H1 (cell line): ENCODE measurements around the gene LMBR1. TPM values are rescaled to one million over a fixed set of nuclear protein-coding genes. Genes with fewer than 3 reads are reported as not detected.

Source experiments
- CTCF ChIA-PET: fragments of 300-600 bp; sonication (Branson Sonifier 250); formaldehyde crosslinking; loops from one replicate; lab custom pipeline; 2021; ENCODE audit not compliant: partially characterized antibody; lab: Charles Lee
- POLR2A ChIA-PET: fragments of 300-600 bp; sonication (Branson Sonifier 250); formaldehyde crosslinking; loops from one replicate; lab custom pipeline; 2021; ENCODE audit warnings: inconsistent platforms; ENCODE audit not compliant: partially characterized antibody; lab: Charles Lee
- DNase-seq, 2 experiments: peaks; one replicate each; pipeline versions ENCODE4 v3.0.0 to v3.0.0-alpha.2; 2010 to 2022; ENCODE audit warnings: low spot score in 2 of 2, low read depth in 1 of 2, mixed read lengths in 1 of 2
- FAIRE-seq: peaks from 2 replicates; lab custom pipeline; 2011; peaks lifted over from hg19 to GRCh38; lab: Jason Lieb, UNC
- H2AFZ ChIP-seq: 2 replicates; pipeline ENCODE4 v1.8.1; 2012; ENCODE audit warnings: low read length, inconsistent platforms
- H2AK5ac ChIP-seq: 2 replicates; pipeline ENCODE4 v1.6.1; 2013; ENCODE audit warnings: low read depth, low read length
- H2BK120ac ChIP-seq: replicated peaks from 2 replicates; pipeline ENCODE3; 2013; ENCODE audit warnings: low read depth, low read length, inconsistent platforms
- H2BK12ac ChIP-seq: 2 replicates; pipeline ENCODE4 v1.6.1; 2013; ENCODE audit warnings: low read depth, low read length
- H2BK15ac ChIP-seq: 2 replicates; pipeline ENCODE4 v1.6.1; 2013; ENCODE audit warnings: low read length
- H2BK20ac ChIP-seq: 2 replicates; pipeline ENCODE4 v1.6.1; 2013; ENCODE audit warnings: low read length
- H2BK5ac ChIP-seq: 2 replicates; pipeline ENCODE4 v1.6.1; 2013; ENCODE audit warnings: low read depth, low read length
- H3K14ac ChIP-seq: 2 replicates; pipeline ENCODE4 v1.6.1; 2013; ENCODE audit warnings: inconsistent platforms; ENCODE audit not compliant: insufficient read length
- H3K18ac ChIP-seq: 2 replicates; pipeline ENCODE4 v1.6.1; 2013; ENCODE audit warnings: low read length; ENCODE audit errors: extremely low read depth
- H3K23ac ChIP-seq: 2 replicates; pipeline ENCODE4 v1.6.1; 2013; ENCODE audit warnings: inconsistent platforms; ENCODE audit not compliant: insufficient read length
- H3K23me2 ChIP-seq: 2 replicates; pipeline ENCODE4 v1.6.1; 2013; ENCODE audit warnings: low read depth, low read length
- H3K27ac ChIP-seq: 2 replicates; pipeline ENCODE4 v1.6.1; 2011; ENCODE audit warnings: low read depth, low read length, inconsistent platforms
- H3K27me3 ChIP-seq, 4 experiments: replicated peaks in 1 of 4; 1 replicate in 1 of 4; 2 replicates in 3 of 4; pipeline versions ENCODE4 v1.6.1 to v1.8.1; 2011 to 2013; ENCODE audit warnings: low read length in 3 of 4, mild to moderate bottlenecking in 3 of 4, inconsistent platforms in 2 of 4, mixed read lengths in 2 of 4, moderate library complexity in 1 of 4; ENCODE audit not compliant: control insufficient read depth in 3 of 4, insufficient read depth in 3 of 4; ENCODE audit errors: extremely low read depth in 1 of 4
- H3K36me3 ChIP-seq, 4 experiments: 2 replicates each; pipeline versions ENCODE4 v1.6.1 to v1.8.1; 2011 to 2013; ENCODE audit warnings: mild to moderate bottlenecking in 4 of 4, low read length in 3 of 4, moderate library complexity in 2 of 4, control low read depth in 1 of 4, inconsistent platforms in 1 of 4; ENCODE audit not compliant: insufficient read depth in 4 of 4, control insufficient read depth in 2 of 4
- H3K4ac ChIP-seq: replicated peaks from 2 replicates; pipeline ENCODE3; 2013; ENCODE audit warnings: low read length, low read depth, mixed read lengths, inconsistent platforms; ENCODE audit not compliant: insufficient read length
- H3K4me1 ChIP-seq, 4 experiments: replicated peaks in 1 of 4; 1 replicate in 1 of 4; 2 replicates in 3 of 4; pipeline versions ENCODE4 v1.6.1 to v1.8.1; 2011 to 2013; ENCODE audit warnings: low read length in 3 of 4, inconsistent platforms in 2 of 4, mixed read lengths in 1 of 4; ENCODE audit not compliant: insufficient read depth in 4 of 4, control insufficient read depth in 3 of 4
- H3K4me2 ChIP-seq, 2 experiments: 2 replicates each; pipeline versions ENCODE4 v1.6.1 to v1.8.1; 2011 to 2013; ENCODE audit warnings: low read depth in 2 of 2, low read length in 2 of 2, control low read depth in 1 of 2, inconsistent platforms in 1 of 2, mild to moderate bottlenecking in 1 of 2; ENCODE audit not compliant: insufficient read depth in 1 of 2
- H3K4me3 ChIP-seq, 4 experiments: fragments of 200-600, 300-600 bp in 1 of 4; sonication (generic), shearing (Covaris generic), sonication (Bioruptor Twin) in 1 of 4; 2 replicates each; pipeline versions ENCODE4 v1.5.1 to v1.8.1; 2011 to 2016; ENCODE audit warnings: low read length in 4 of 4, low read depth in 3 of 4, control low read depth in 2 of 4, inconsistent platforms in 2 of 4, mild to moderate bottlenecking in 2 of 4, mixed read lengths in 1 of 4, moderate library complexity in 1 of 4; ENCODE audit not compliant: insufficient read depth in 2 of 4; ENCODE audit errors: extremely low read depth in 1 of 4
- H3K56ac ChIP-seq: replicated peaks from 2 replicates; pipeline ENCODE3; 2013; ENCODE audit warnings: low read depth, mild to moderate bottlenecking, mixed read lengths, low read length, inconsistent platforms; ENCODE audit not compliant: insufficient read length
- H3K79me1 ChIP-seq: 2 replicates; pipeline ENCODE4 v1.6.1; 2013; ENCODE audit warnings: low read depth, low read length, control low read depth
- H3K79me2 ChIP-seq, 2 experiments: 2 replicates each; pipeline versions ENCODE4 v1.6.1 to v1.8.1; 2012 to 2013; ENCODE audit warnings: low read length in 2 of 2, mild to moderate bottlenecking in 2 of 2, inconsistent platforms in 1 of 2; ENCODE audit not compliant: insufficient read depth in 2 of 2, control insufficient read depth in 1 of 2
- H3K9ac ChIP-seq, 4 experiments: replicated peaks in 1 of 4; 1 replicate in 1 of 4; 2 replicates in 3 of 4; pipeline versions ENCODE4 v1.6.1 to v1.8.1; 2011 to 2013; ENCODE audit warnings: low read depth in 3 of 4, low read length in 3 of 4, control low read depth in 2 of 4, mild to moderate bottlenecking in 2 of 4, moderate library complexity in 2 of 4, inconsistent platforms in 1 of 4; ENCODE audit errors: extremely low read depth in 1 of 4
- H3K9me3 ChIP-seq, 2 experiments: 2 replicates each; pipeline versions ENCODE4 v1.6.1 to v1.8.1; 2012 to 2013; ENCODE audit warnings: mild to moderate bottlenecking in 2 of 2, moderate library complexity in 2 of 2, control low read depth in 1 of 2, inconsistent platforms in 1 of 2, low read depth in 1 of 2, low read length in 1 of 2, mixed read lengths in 1 of 2; ENCODE audit not compliant: insufficient read depth in 2 of 2
- H4K20me1 ChIP-seq, 2 experiments: replicated peaks in 1 of 2; 2 replicates each; pipeline versions ENCODE3 to v1.8.1; 2011 to 2013; ENCODE audit warnings: inconsistent platforms in 2 of 2, low read length in 2 of 2, mild to moderate bottlenecking in 1 of 2; ENCODE audit not compliant: insufficient read depth in 2 of 2, control insufficient read depth in 1 of 2
- H4K5ac ChIP-seq: 2 replicates; pipeline ENCODE4 v1.6.1; 2013; ENCODE audit warnings: low read length, low read depth, mixed read lengths, inconsistent platforms; ENCODE audit not compliant: insufficient read length
- H4K8ac ChIP-seq: 2 replicates; pipeline ENCODE4 v1.8.0; 2013; ENCODE audit warnings: mild to moderate bottlenecking, moderate library complexity, low read length, inconsistent platforms; ENCODE audit not compliant: insufficient read depth; ENCODE audit errors: extremely low read depth
- H4K91ac ChIP-seq: replicated peaks from 2 replicates; pipeline ENCODE3; 2013; ENCODE audit warnings: low read length, mixed read lengths, inconsistent platforms; ENCODE audit not compliant: insufficient read length
- FOSL1 ChIP-seq: IDR thresholded peaks from 2 replicates; pipeline ENCODE4 v1.6.1; 2011; ENCODE audit warnings: mild to moderate bottlenecking, low read depth, low read length, moderate library complexity; ENCODE audit not compliant: insufficient read depth
- POLR2A ChIP-seq, 2 experiments: IDR thresholded peaks; 1 replicate in 1 of 2; 2 replicates in 1 of 2; pipeline ENCODE4 v1.6.1; 2011; ENCODE audit warnings: low read depth in 2 of 2, low read length in 2 of 2, mild to moderate bottlenecking in 2 of 2; ENCODE audit errors: control extremely low read depth in 1 of 2
- SP4 ChIP-seq: IDR thresholded peaks from 2 replicates; pipeline ENCODE4 v1.6.1; 2012; ENCODE audit warnings: low read length, inconsistent platforms
- TEAD4 ChIP-seq: IDR thresholded peaks from 2 replicates; pipeline ENCODE4 v1.6.1; 2012; ENCODE audit warnings: low read depth, low read length, inconsistent platforms, mixed read lengths
- WGBS, 2 experiments: shearing (Covaris generic) in 1 of 2; methylation state at CpG; one replicate each; pipeline versions ENCODE4 v1.1.6 to v1.1.7; 2013 to 2015; ENCODE audit warnings: low lambda C conversion rate in 2 of 2, mixed read lengths in 2 of 2, inconsistent platforms in 1 of 2, low coverage in 1 of 2, missing lambda C conversion rate in 1 of 2; ENCODE audit not compliant: insufficient replicate concordance in 2 of 2, insufficient coverage in 1 of 2, insufficient read length in 1 of 2; ENCODE audit errors: extremely low coverage in 1 of 2, missing lambda C conversion rate in 1 of 2; 5-methylcytosine and 5-hydroxymethylcytosine counted together
- polyA plus RNA-seq, 7 experiments: library from polyadenylated mRNA; depleted of rRNA in 3 of 7; stranded (reverse) in 5 of 7; unstranded in 2 of 7; fragments of >200 nt in 5 of 7; fragments of 200-250 nt in 2 of 7; gene quantifications; 1 replicate in 5 of 7; 2 replicates in 1 of 7; 4 replicates in 1 of 7; pipeline versions ENCODE4 v1.2.1 to v1.2.3, GENCODE V29; 2011 to 2013; ENCODE audit warnings: missing spikeins in 2 of 7, mixed read lengths in 2 of 7
- total RNA-seq: library from RNA; stranded (reverse); fragmentation: NEBNext Ultra II Directional; extraction: Animal tissue kit (Norgen Biotek cat#: 25700); gene quantifications from 2 replicates; pipeline ENCODE4 v1.2.1, GENCODE V29; 2021

The LMBR1 gene
- total and polyA plus RNA-seq, 2 of the 8 experiments (the other 6 are each of a cell fraction or from before 2014, with no cell fraction given) = 15.1 to 70.4 TPM

DNA sequence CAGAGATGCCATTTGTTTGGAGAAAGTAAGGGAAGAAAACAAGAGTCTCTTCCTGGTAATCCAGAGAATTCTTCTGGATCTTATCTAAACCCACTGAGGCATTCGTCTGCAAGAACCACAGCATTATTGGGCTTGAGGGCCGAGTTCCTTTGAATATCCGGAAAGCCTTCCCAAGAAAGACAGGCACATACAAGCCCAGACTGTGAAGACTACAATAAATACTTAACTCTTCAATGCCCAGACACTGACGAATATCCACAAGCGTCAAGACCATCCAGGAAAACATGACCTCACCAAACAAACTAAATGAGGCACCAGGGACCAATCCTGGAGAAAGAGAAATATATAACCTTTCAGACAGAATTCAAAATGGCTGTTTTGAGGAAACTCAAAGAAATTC is 153.4 kb downstream of the LMBR1 start:
- Histone ChIP-seq H2BK12ac (no peak overlapping the region), H3K79me2 (no peaks in the 10 kb centered on the region), H3K9ac (no peak overlapping the region), H4K5ac (no peak overlapping the region), H2AK5ac (no peak overlapping the region), H3K23me2 (no peaks in the 10 kb centered on the region), H2BK5ac (no peak overlapping the region), H2BK120ac (no peak overlapping the region), H3K18ac (no peak overlapping the region), H3K36me3 (no peaks in the 10 kb centered on the region), H4K20me1 (peaks cover 0 to 3% of the 10 kb centered on the region in 2 experiments), H3K79me1 (no peaks in the 10 kb centered on the region), H3K14ac (no peak overlapping the region), H2AFZ (no peak overlapping the region), H3K56ac (no peak overlapping the region), H3K4me1 (no peaks in the 10 kb centered on the region), H2BK15ac (no peak overlapping the region), H3K4me3 (no peak overlapping the region), H3K27me3 (no peaks in the 10 kb centered on the region), H4K8ac (no peak overlapping the region), H2BK20ac (no peak overlapping the region), H3K27ac (no peak overlapping the region), H3K4me2 (no peak overlapping the region), H3K23ac (no peak overlapping the region), H3K9me3 (no peaks in the 10 kb centered on the region), H3K4ac (no peak overlapping the region), H4K91ac (no peak overlapping the region)
- WGBS, 2 experiments = 90% methylated on average over 5 of the region's 5 CpGs; no CpG with 5 or more reads in 1 of the 2 experiments
- FAIRE-seq (no peak), DNase-seq (no peak)
- ChIA-PET CTCF (interaction anchor here (1.5 to 1.8 kb wide), 3 partner anchors 9 to 179 kb away, joined by 3 to 6 read pairs (median 5); no protein-coding TSS in a partner anchor), POLR2A (no interaction called here)
- no peak for TF ChIP-seq POLR2A (IDR thresholded peaks at IDR 0.05; ENCODE audit: control extremely low read depth in 1 of 2, low read depth in 2 of 2, low read length in 2 of 2)
- no peak for TF ChIP-seq SP4
- no peak for TF ChIP-seq TEAD4
- no peak for TF ChIP-seq FOSL1
